ENCODE results near the gene PUM2.

The PUM2 gene

GRCh38 chr2:20334605-20335203 is 15.9 kb downstream of the PUM2 start:
- no peak for DNase-seq

- no peak for DNase-seq
These were observed 16.9 kb downstream of the PUM2 start for GRCh38 chr2:20333738-20334137.

- DNase-seq: no peak
These were observed 20.5 kb downstream of the PUM2 start for GRCh38 chr2:20330192-20330591.

- DNase-seq: no peak
These were observed 23.3 kb downstream of the PUM2 start for GRCh38 chr2:20327370-20327769.

- DNase-seq: no peak
These were observed 24.4 kb downstream of the PUM2 start for GRCh38 chr2:20326163-20326780.

GRCh38 chr2:20322527-20323300 is 27.9 kb downstream of the PUM2 start:
- no peak for DNase-seq

GRCh38 chr2:20317690-20318089 is 33.0 kb downstream of the PUM2 start:
- DNase-seq: no peak

- no peak for DNase-seq
These were observed 33.4 kb downstream of the PUM2 start for GRCh38 chr2:20317197-20317596.

GRCh38 chr2:20314562-20315501 is 35.8 kb downstream of the PUM2 start:
- no peak for DNase-seq

GRCh38 chr2:20313659-20314058 is 37.0 kb downstream of the PUM2 start:
- no peak for DNase-seq

- DNase-seq: no peak
These were observed 41.6 kb downstream of the PUM2 start for GRCh38 chr2:20309001-20309400.

- DNase-seq: no peak
These were observed 43.3 kb downstream of the PUM2 start for GRCh38 chr2:20307311-20307710.

- DNase-seq: no peak
These were observed 46.2 kb downstream of the PUM2 start for GRCh38 chr2:20304411-20304810.

GRCh38 chr2:20303966-20304365 is 46.7 kb downstream of the PUM2 start:
- no peak for DNase-seq

- DNase-seq: no peak
These were observed 48.6 kb downstream of the PUM2 start for GRCh38 chr2:20302019-20302418.

- DNase-seq: no peak
These were observed 50.0 kb downstream of the PUM2 start for GRCh38 chr2:20300656-20301055.

- no peak for DNase-seq
These were observed 51.5 kb downstream of the PUM2 start for GRCh38 chr2:20299113-20299512.

- DNase-seq: no peak
These were observed 56.4 kb downstream of the PUM2 start for GRCh38 chr2:20294231-20294630.

- no peak for DNase-seq
These were observed 57.7 kb downstream of the PUM2 start for GRCh38 chr2:20292984-20293383.

GRCh38 chr2:20291846-20292408 is 58.7 kb downstream of the PUM2 start:
- no peak for DNase-seq

- DNase-seq: no peak
These were observed 59.5 kb downstream of the PUM2 start for GRCh38 chr2:20291106-20291564.

- DNase-seq: no peak
These were observed 61.9 kb downstream of the PUM2 start for GRCh38 chr2:20288642-20289340.

Measured in NCI-H187 treated with DMSO at 0.1 percent for 48 hours (cell line).